Neuronal stem cell (in vitro differentiated cells): ENCODE results near the gene TMEM236.

Experiments
- DNase-seq: peaks from one replicate; pipeline ENCODE4 v3.0.0-alpha.2; 2013; ENCODE audit warnings: low spot score
- H2AFZ ChIP-seq: one replicate; pipeline ENCODE4 v1.6.1; 2013; ENCODE audit warnings: mild to moderate bottlenecking, low read length, inconsistent platforms
- H2AK5ac ChIP-seq: 2 replicates; pipeline ENCODE4 v1.6.1; 2013; ENCODE audit warnings: low read depth, mild to moderate bottlenecking, inconsistent platforms, low read length, moderate library complexity, mixed read lengths
- H2BK120ac ChIP-seq: 2 replicates; pipeline ENCODE4 v1.6.1; 2013; ENCODE audit warnings: low read depth, mild to moderate bottlenecking, inconsistent platforms, low read length, moderate library complexity, mixed read lengths
- H2BK12ac ChIP-seq: one replicate; pipeline ENCODE4 v1.6.1; 2013; ENCODE audit warnings: low read length, inconsistent platforms
- H2BK15ac ChIP-seq: 2 replicates; pipeline ENCODE4 v1.6.1; 2013; ENCODE audit warnings: mild to moderate bottlenecking, low read length, inconsistent platforms, mixed read lengths
- H2BK5ac ChIP-seq: one replicate; pipeline ENCODE4 v1.6.1; 2013; ENCODE audit warnings: inconsistent platforms, mild to moderate bottlenecking, low read length, moderate library complexity
- H3K14ac ChIP-seq: one replicate; pipeline ENCODE4 v1.6.1; 2013; ENCODE audit warnings: low read length, inconsistent platforms
- H3K18ac ChIP-seq: 2 replicates; pipeline ENCODE4 v1.6.1; 2013; ENCODE audit warnings: low read length, inconsistent platforms
- H3K23ac ChIP-seq: 2 replicates; pipeline ENCODE4 v1.6.1; 2013; ENCODE audit warnings: low read depth, mild to moderate bottlenecking, mixed read lengths, low read length, inconsistent platforms; ENCODE audit not compliant: poor library complexity
- H3K27ac ChIP-seq: replicated peaks from 3 replicates; pipeline ENCODE4 v1.5.1; 2013; ENCODE audit warnings: low read length, inconsistent platforms
- H3K27me3 ChIP-seq, 3 experiments: 2 replicates each; pipeline ENCODE4 v1.6.1; 2013; ENCODE audit warnings: low read length in 3 of 3, mild to moderate bottlenecking in 2 of 3, inconsistent platforms in 1 of 3, low read depth in 1 of 3, mixed read lengths in 1 of 3, moderate library complexity in 1 of 3; ENCODE audit not compliant: control insufficient read depth in 3 of 3, insufficient read depth in 3 of 3
- H3K36me3 ChIP-seq, 2 donors: replicated peaks in 1 of 2; 2 replicates each; pipeline ENCODE4 v1.6.1; 2013; ENCODE audit warnings: low read length in 2 of 2; ENCODE audit not compliant: control insufficient read depth in 2 of 2, insufficient read depth in 2 of 2
- H3K4ac ChIP-seq: 2 replicates; pipeline ENCODE4 v1.6.1; 2013; ENCODE audit warnings: inconsistent platforms, mild to moderate bottlenecking, low read length, moderate library complexity
- H3K4me1 ChIP-seq, 2 donors: 1 replicate in 1 of 2; 2 replicates in 1 of 2; pipeline ENCODE4 v1.6.1; 2013; ENCODE audit warnings: low read length in 2 of 2, low read depth in 1 of 2; ENCODE audit not compliant: control insufficient read depth in 2 of 2, insufficient read depth in 1 of 2
- H3K4me2 ChIP-seq: one replicate; pipeline ENCODE4 v1.6.1; 2013; ENCODE audit warnings: mild to moderate bottlenecking, low read length, inconsistent platforms; ENCODE audit not compliant: insufficient read depth, poor library complexity, severe bottlenecking
- H3K4me3 ChIP-seq, 2 donors: 2 replicates each; pipeline ENCODE4 v1.5.1; 2013; ENCODE audit warnings: low read length in 2 of 2, mild to moderate bottlenecking in 2 of 2, inconsistent platforms in 1 of 2, moderate library complexity in 1 of 2
- H3K79me1 ChIP-seq: one replicate; pipeline ENCODE4 v1.6.1; 2013; ENCODE audit warnings: low read depth, mild to moderate bottlenecking, inconsistent platforms, low read length, moderate library complexity
- H3K9ac ChIP-seq: one replicate; pipeline ENCODE4 v1.6.1; 2013; ENCODE audit warnings: mild to moderate bottlenecking, low read depth, low read length, inconsistent platforms; ENCODE audit not compliant: poor library complexity
- H3K9me3 ChIP-seq, 2 donors: replicated peaks in 1 of 2; 2 replicates each; pipeline versions ENCODE3 to v1.6.1; 2013; ENCODE audit warnings: low read length in 2 of 2, mild to moderate bottlenecking in 2 of 2, inconsistent platforms in 1 of 2, low read depth in 1 of 2, mixed read lengths in 1 of 2, moderate library complexity in 1 of 2; ENCODE audit not compliant: control insufficient read depth in 2 of 2, insufficient read depth in 1 of 2
- H4K8ac ChIP-seq: one replicate; pipeline ENCODE4 v1.6.1; 2013; ENCODE audit warnings: low read depth, mild to moderate bottlenecking, inconsistent platforms, low read length, moderate library complexity
- H4K91ac ChIP-seq: one replicate; pipeline ENCODE4 v1.6.1; 2013; ENCODE audit warnings: low read length, low read depth, mild to moderate bottlenecking, inconsistent platforms; ENCODE audit not compliant: poor library complexity
- WGBS, 2 donors: extraction: QIAGEN DNeasy Blood & Tissue Kit; methylation state at CpG; one replicate each; pipeline ENCODE4 v1.1.7; 2013; ENCODE audit warnings: missing lambda C conversion rate in 2 of 2, mixed read lengths in 1 of 2; ENCODE audit not compliant: insufficient read length in 2 of 2, insufficient replicate concordance in 1 of 2; ENCODE audit errors: extremely low coverage in 2 of 2; 5-methylcytosine and 5-hydroxymethylcytosine counted together

Gene TMEM236

GRCh38 chr10:17805330-17805729 is 53.3 kb downstream of the TMEM236 start:
- WGBS, 2 donors = no CpG with 5 or more reads among the region's 3 CpGs
- no peak overlapping the region for H2BK5ac ChIP-seq
- DNase-seq = no peak
- H3K27ac ChIP-seq = no peak overlapping the region
- H3K79me1 ChIP-seq = no peaks in the 10 kb centered on the region
- H3K4me3 ChIP-seq = no peak overlapping the region
- H2AK5ac ChIP-seq = no peak overlapping the region
- H3K23ac ChIP-seq = no peak overlapping the region
- no peak overlapping the region for H3K9ac ChIP-seq
- H3K18ac ChIP-seq = no peak overlapping the region
- no peak overlapping the region for H3K4ac ChIP-seq
- H2AFZ ChIP-seq = no peak overlapping the region
- H3K36me3 ChIP-seq = no peaks in the 10 kb centered on the region
- H4K91ac ChIP-seq = no peak overlapping the region
- H3K4me2 ChIP-seq = no peak overlapping the region
- H2BK15ac ChIP-seq = no peak overlapping the region
- H3K4me1 ChIP-seq = peaks cover 0 to 8% of the 10 kb centered on the region in 2 donors
- no peak overlapping the region for H2BK120ac ChIP-seq
- H3K9me3 ChIP-seq = no peaks in the 10 kb centered on the region
- H4K8ac ChIP-seq = no peak overlapping the region
- H3K27me3 ChIP-seq = no peaks in the 10 kb centered on the region
- H3K14ac ChIP-seq = no peak overlapping the region
- no peak overlapping the region for H2BK12ac ChIP-seq

GRCh38 chr10:17805921-17806577 is 54.0 kb downstream of the TMEM236 start:
- Histone ChIP-seq H2BK5ac (no peak overlapping the region), H3K9me3 (no peaks in the 10 kb centered on the region), H4K8ac (no peak overlapping the region), H3K27me3 (no peaks in the 10 kb centered on the region), H3K4ac (no peak overlapping the region), H3K9ac (no peak overlapping the region), H2BK120ac (no peak overlapping the region), H2BK15ac (no peak overlapping the region), H2AFZ (no peak overlapping the region), H3K79me1 (no peaks in the 10 kb centered on the region), H3K14ac (no peak overlapping the region), H2AK5ac (no peak overlapping the region), H3K27ac (no peak overlapping the region), H3K18ac (peak overlapping the region; percentile 17), H3K4me2 (no peak overlapping the region), H3K36me3 (no peaks in the 10 kb centered on the region), H4K91ac (no peak overlapping the region), H3K4me3 (no peak overlapping the region), H2BK12ac (no peak overlapping the region), H3K23ac (no peak overlapping the region), H3K4me1 (peaks cover 0 to 8% of the 10 kb centered on the region in 2 donors)
- DNase-seq = no peak
- no CpG with 5 or more reads among the region's 7 CpGs for WGBS, 2 donors

- H3K9me3 ChIP-seq = no peaks in the 10 kb centered on the region
- no CpG with 5 or more reads among the region's 23 CpGs for WGBS, 2 donors
- no peak within 1 kb of the TSS for H2BK120ac ChIP-seq
- no peak within 1 kb of the TSS for H3K9ac ChIP-seq
- peak within 1 kb of the TSS; percentile 90 for H3K4ac ChIP-seq
- peak within 1 kb of the TSS; percentile 21 for H2BK15ac ChIP-seq
- H2AFZ ChIP-seq = no peak within 1 kb of the TSS
- H3K4me3 ChIP-seq = no peak within 1 kb of the TSS
- H2AK5ac ChIP-seq = peak within 1 kb of the TSS; percentile 40
- H3K27ac ChIP-seq = no peak within 1 kb of the TSS
- H4K8ac ChIP-seq = no peak within 1 kb of the TSS
- no peak within 1 kb of the TSS for H3K23ac ChIP-seq
- H3K18ac ChIP-seq = peak within 1 kb of the TSS; percentile 84
- no peaks in the 10 kb centered on the region for H3K27me3 ChIP-seq
- H3K79me1 ChIP-seq = no peaks in the 10 kb centered on the region
- no peak within 1 kb of the TSS for H2BK12ac ChIP-seq
- no peak for DNase-seq
- H3K14ac ChIP-seq = no peak within 1 kb of the TSS
- peaks cover 0 to 8% of the 10 kb centered on the region in 2 donors for H3K4me1 ChIP-seq
- H4K91ac ChIP-seq = no peak within 1 kb of the TSS
- H3K36me3 ChIP-seq = no peaks in the 10 kb centered on the region
- no peak within 1 kb of the TSS for H2BK5ac ChIP-seq
- no peak within 1 kb of the TSS for H3K4me2 ChIP-seq
These were observed 57.2 kb downstream of the TMEM236 start, which contains the start of gene MRC1 for GRCh38 chr10:17808971-17809841. Gene MRC1, plus strand, starts transcription at chr10:17809348. Its CDS starts 118 bp downstream, at chr10:17809466.
